BJ (cell line): ENCODE results near the gene CDH18. TPM values are rescaled to one million over a fixed set of nuclear protein-coding genes. Genes with fewer than 3 reads are reported as not detected.
A peak's percentile ranks its signal among the peaks of the same experiment; 100 is the strongest.

ENCODE experiments used
- CTCF ChIA-PET: fragments of 350-600 bp; formaldehyde crosslinking; extraction: SDS; loops from one replicate; lab custom pipeline; 2021; ENCODE audit warnings: antibody characterized with exemption, inconsistent platforms; lab: Yijun Ruan, JAX
- POLR2A ChIA-PET: fragments of 300-600 bp; sonication (Branson Sonifier 250); formaldehyde crosslinking; extraction: SDS; loops from one replicate; lab custom pipeline; 2021; ENCODE audit warnings: antibody characterized with exemption; lab: Charles Lee
- DNase-seq: peaks from one replicate; pipeline ENCODE4 v3.0.0-alpha.2; 2011; ENCODE audit warnings: low read depth
- H3K27me3 ChIP-seq: 2 replicates; pipeline ENCODE4 v1.6.0; 2011; ENCODE audit warnings: low read length; ENCODE audit not compliant: control insufficient read depth, insufficient read depth
- H3K36me3 ChIP-seq: 2 replicates; pipeline ENCODE4 v1.5.1; 2011; ENCODE audit warnings: low read length; ENCODE audit not compliant: control insufficient read depth, insufficient read depth
- H3K4me3 ChIP-seq: 2 replicates; pipeline ENCODE4 v1.5.1; 2011; ENCODE audit warnings: low read depth, mild to moderate bottlenecking, control low read depth, low read length
- polyA plus RNA-seq: library from polyadenylated mRNA; depleted of rRNA; stranded (reverse); fragments of >200 nt; gene quantifications from 2 replicates; pipeline ENCODE4 v1.2.3, GENCODE V29; 2011
- TF ChIP-seq, protein P1 (sequence below): IDR thresholded peaks from 2 replicates; pipeline ENCODE4 v1.5.1; 2011; ENCODE audit warnings: low read depth, mild to moderate bottlenecking, control low read depth, inconsistent platforms, low read length, moderate library complexity; ENCODE audit not compliant: insufficient read depth

CDH18 gene
- polyA plus RNA-seq, 1 experiment, result 0.31 TPM

GRCh38 chr5:20000416-20000815, 12.4 kb upstream of the CDH18 start:
- Histone ChIP-seq H3K36me3 (no peaks in the 10 kb centered on the region), H3K4me3 (no peak overlapping the region), H3K27me3 (no peaks in the 10 kb centered on the region)
- TF ChIP-seq, protein P1, sequence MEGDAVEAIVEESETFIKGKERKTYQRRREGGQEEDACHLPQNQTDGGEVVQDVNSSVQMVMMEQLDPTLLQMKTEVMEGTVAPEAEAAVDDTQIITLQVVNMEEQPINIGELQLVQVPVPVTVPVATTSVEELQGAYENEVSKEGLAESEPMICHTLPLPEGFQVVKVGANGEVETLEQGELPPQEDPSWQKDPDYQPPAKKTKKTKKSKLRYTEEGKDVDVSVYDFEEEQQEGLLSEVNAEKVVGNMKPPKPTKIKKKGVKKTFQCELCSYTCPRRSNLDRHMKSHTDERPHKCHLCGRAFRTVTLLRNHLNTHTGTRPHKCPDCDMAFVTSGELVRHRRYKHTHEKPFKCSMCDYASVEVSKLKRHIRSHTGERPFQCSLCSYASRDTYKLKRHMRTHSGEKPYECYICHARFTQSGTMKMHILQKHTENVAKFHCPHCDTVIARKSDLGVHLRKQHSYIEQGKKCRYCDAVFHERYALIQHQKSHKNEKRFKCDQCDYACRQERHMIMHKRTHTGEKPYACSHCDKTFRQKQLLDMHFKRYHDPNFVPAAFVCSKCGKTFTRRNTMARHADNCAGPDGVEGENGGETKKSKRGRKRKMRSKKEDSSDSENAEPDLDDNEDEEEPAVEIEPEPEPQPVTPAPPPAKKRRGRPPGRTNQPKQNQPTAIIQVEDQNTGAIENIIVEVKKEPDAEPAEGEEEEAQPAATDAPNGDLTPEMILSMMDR, result no peak
- DNase-seq, result no peak
- POLR2A ChIA-PET, result no interaction called here
- CTCF ChIA-PET, result no interaction called here

- POLR2A ChIA-PET, result no interaction called here
- Histone ChIP-seq H3K27me3 (no peaks in the 10 kb centered on the region; the same call in none of the 2 replicates), H3K4me3 (peak overlapping the region; percentile 19), H3K36me3 (no peaks in the 10 kb centered on the region)
- DNase-seq, result no peak
- TF ChIP-seq, protein P1, result no peak
- CTCF ChIA-PET, result no interaction called here
Measured at GRCh38 chr5:19988457-19988856, 457 bp upstream of the CDH18 start.

GRCh38 chr5:19986806-19987205, 1.2 kb downstream of the CDH18 start:
- H3K36me3 ChIP-seq, result no peaks in the 10 kb centered on the region
- no peak overlapping the region for H3K4me3 ChIP-seq
- CTCF ChIA-PET, result no interaction called here
- TF ChIP-seq, protein P1, result no peak
- no peaks in the 10 kb centered on the region; the same call in none of the 2 replicates for H3K27me3 ChIP-seq
- DNase-seq, result no peak
- POLR2A ChIA-PET, result no interaction called here

DNA sequence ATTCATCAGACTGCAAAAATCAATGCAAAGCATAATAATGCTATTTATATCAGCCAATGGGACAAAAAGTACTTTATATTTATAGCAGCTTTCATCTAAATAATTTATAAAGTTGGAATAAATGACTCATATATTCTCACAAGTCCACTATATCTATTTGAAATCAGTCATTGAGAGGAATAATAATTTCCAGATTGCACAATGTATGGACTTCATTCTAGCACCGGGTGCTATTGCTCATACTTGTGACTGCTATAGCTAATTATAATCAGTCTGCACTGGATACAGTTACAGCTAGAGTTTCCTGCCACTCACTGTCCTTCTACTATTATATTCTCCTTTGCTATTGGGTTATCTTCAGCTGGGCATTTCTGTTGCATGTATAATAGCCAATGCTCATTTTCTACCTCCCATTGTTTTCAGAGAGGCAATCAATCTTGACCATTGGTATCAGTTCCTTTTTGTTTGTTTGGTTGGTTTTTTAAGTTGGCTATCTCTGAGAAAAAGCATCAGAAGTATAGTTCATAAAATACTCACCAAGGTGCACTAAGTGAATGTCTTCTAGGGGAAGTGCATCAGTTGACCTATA, 1.9 kb downstream of the CDH18 start:
- no peaks in the 10 kb centered on the region; the same call in none of the 2 replicates for H3K27me3 ChIP-seq
- ChIA-PET POLR2A (no interaction called here), CTCF (no interaction called here)
- TF ChIP-seq, protein P1, result no peak
- H3K36me3 ChIP-seq, result no peaks in the 10 kb centered on the region
- DNase-seq, result no peak
- H3K4me3 ChIP-seq, result no peak overlapping the region

GRCh38 chr5:19978476-19978875, 9.5 kb downstream of the CDH18 start:
- POLR2A ChIA-PET, result no interaction called here
- Histone ChIP-seq H3K36me3 (no peaks in the 10 kb centered on the region), H3K4me3 (no peak overlapping the region), H3K27me3 (no peaks in the 10 kb centered on the region)
- DNase-seq, result no peak
- CTCF ChIA-PET, result interaction anchor here (0.6 kb wide), 2 partner anchors 106 to 463 kb away, joined by 3 read pairs; no protein-coding TSS in a partner anchor
- TF ChIP-seq, protein P1, result no peak
